ENCODE data around the gene GNAI2. TPM values are rescaled to one million over a fixed set of nuclear protein-coding genes. Genes with fewer than 3 reads are reported as not detected.

Gene GNAI2
- total RNA-seq, 1 experiment from 2014 or later = 185 TPM

GRCh38 chr3:50214824-50215223 lies 21.2 kb upstream of the GNAI2 start:
- TF ChIP-seq HMGA2 (CRISPR knock-in tag; IDR thresholded peaks at IDR 0.05) (no peak), ARID4B (CRISPR knock-in tag; IDR thresholded peaks at IDR 0.05; ENCODE audit: borderline replicate concordance) (no peak)
- no peak for ATAC-seq
- DNase-seq (ENCODE audit: low spot score) = no peak
- H3K36me3 Mint-ChIP-seq = no peaks in the 10 kb centered on the region
- ChIA-PET CTCF (interaction anchor here (1.3 to 17.1 kb wide), 5 partner anchors 10 to 50 kb away, joined by 3 to 604 read pairs (median 6); partner anchors contain the start of genes GNAT1 and SLC38A3), POLR2A (interaction anchor here (0.6 kb wide), 1 partner anchor 170 kb away, joined by 3 read pairs; no protein-coding TSS in a partner anchor)
- peaks cover 6% of the 10 kb centered on the region; the same call in 1 of the 2 replicates for H3K4me1 Mint-ChIP-seq
- H3K27ac Mint-ChIP-seq = no peak overlapping the region
- H3K9me3 Mint-ChIP-seq = no peaks in the 10 kb centered on the region
- no peak overlapping the region for H3K4me3 Mint-ChIP-seq
- H3K27me3 Mint-ChIP-seq (ENCODE audit: low read depth) = no peaks in the 10 kb centered on the region

GRCh38 chr3:50215529-50215928 lies 20.5 kb upstream of the GNAI2 start:
- peaks cover 6% of the 10 kb centered on the region; the same call in 1 of the 2 replicates for H3K4me1 Mint-ChIP-seq
- POLR2A ChIA-PET = no interaction called here
- no peaks in the 10 kb centered on the region for H3K36me3 Mint-ChIP-seq
- DNase-seq (ENCODE audit: low spot score) (no peak), ATAC-seq (no peak)
- no peaks in the 10 kb centered on the region for H3K27me3 Mint-ChIP-seq (ENCODE audit: low read depth)
- no peak overlapping the region for H3K4me3 Mint-ChIP-seq
- no peak for TF ChIP-seq TEAD1 (CRISPR knock-in tag; IDR thresholded peaks at IDR 0.05)
- TF ChIP-seq ZNF423 (CRISPR knock-in tag; IDR thresholded peaks at IDR 0.05) = no peak
- no peak for TF ChIP-seq SMAD4 (CRISPR knock-in tag; IDR thresholded peaks at IDR 0.05)
- no peak for TF ChIP-seq ZMAT4 (CRISPR knock-in tag; IDR thresholded peaks at IDR 0.05)
- TF ChIP-seq, protein P1, sequence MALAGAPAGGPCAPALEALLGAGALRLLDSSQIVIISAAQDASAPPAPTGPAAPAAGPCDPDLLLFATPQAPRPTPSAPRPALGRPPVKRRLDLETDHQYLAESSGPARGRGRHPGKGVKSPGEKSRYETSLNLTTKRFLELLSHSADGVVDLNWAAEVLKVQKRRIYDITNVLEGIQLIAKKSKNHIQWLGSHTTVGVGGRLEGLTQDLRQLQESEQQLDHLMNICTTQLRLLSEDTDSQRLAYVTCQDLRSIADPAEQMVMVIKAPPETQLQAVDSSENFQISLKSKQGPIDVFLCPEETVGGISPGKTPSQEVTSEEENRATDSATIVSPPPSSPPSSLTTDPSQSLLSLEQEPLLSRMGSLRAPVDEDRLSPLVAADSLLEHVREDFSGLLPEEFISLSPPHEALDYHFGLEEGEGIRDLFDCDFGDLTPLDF (CRISPR knock-in tag; IDR thresholded peaks at IDR 0.05) = no peak
- TF ChIP-seq CBFB (CRISPR knock-in tag; IDR thresholded peaks at IDR 0.05; ENCODE audit: low read depth) = no peak
- no peak for TF ChIP-seq IRF1 (CRISPR knock-in tag; IDR thresholded peaks at IDR 0.05)
- TF ChIP-seq HMGA2 (CRISPR knock-in tag; IDR thresholded peaks at IDR 0.05) = no peak
- TF ChIP-seq ZBTB43 (CRISPR knock-in tag; IDR thresholded peaks at IDR 0.05) = no peak
- no peak for TF ChIP-seq MAX (CRISPR knock-in tag; IDR thresholded peaks at IDR 0.05)
- TF ChIP-seq ZNF138 (CRISPR knock-in tag; conservative IDR thresholded peaks at IDR 0.05) = no peak
- no peaks in the 10 kb centered on the region for H3K9me3 Mint-ChIP-seq
- no peak overlapping the region for H3K27ac Mint-ChIP-seq
- CTCF ChIA-PET = interaction anchor here (0.7 to 17.1 kb wide), 11 partner anchors 9 to 54 kb away, joined by 3 to 604 read pairs (median 4); partner anchors contain the start of genes GNAT1 and SLC38A3

- Mint-ChIP-seq H3K4me1 (no peaks in the 10 kb centered on the region), H3K27ac (no peak overlapping the region), H3K9me3 (no peaks in the 10 kb centered on the region), H3K27me3 (ENCODE audit: low read depth) (no peaks in the 10 kb centered on the region), H3K4me3 (no peak overlapping the region), H3K36me3 (no peaks in the 10 kb centered on the region)
- ChIA-PET POLR2A (interaction anchor here (0.6 to 1.0 kb wide), 2 partner anchors 11 to 33 kb away, joined by 3 read pairs; no protein-coding TSS in a partner anchor), CTCF (interaction anchor here (0.6 to 17.1 kb wide), 8 partner anchors 8 to 104 kb away, joined by 3 to 604 read pairs (median 3); partner anchors contain the start of genes GNAT1 and SLC38A3)
- DNase-seq (ENCODE audit: low spot score) = no peak
- ATAC-seq = no peak
- TF ChIP-seq ZNF232 (CRISPR knock-in tag; IDR thresholded peaks at IDR 0.05) (no peak), MAX (CRISPR knock-in tag; IDR thresholded peaks at IDR 0.05) (no peak), E2F4 (CRISPR knock-in tag; IDR thresholded peaks at IDR 0.05; ENCODE audit: borderline replicate concordance, low read depth) (no peak), FOXK1 (CRISPR knock-in tag; IDR thresholded peaks at IDR 0.05) (no peak), HMGXB4 (CRISPR knock-in tag; IDR thresholded peaks at IDR 0.05) (no peak)
- TF ChIP-seq, protein P2, sequence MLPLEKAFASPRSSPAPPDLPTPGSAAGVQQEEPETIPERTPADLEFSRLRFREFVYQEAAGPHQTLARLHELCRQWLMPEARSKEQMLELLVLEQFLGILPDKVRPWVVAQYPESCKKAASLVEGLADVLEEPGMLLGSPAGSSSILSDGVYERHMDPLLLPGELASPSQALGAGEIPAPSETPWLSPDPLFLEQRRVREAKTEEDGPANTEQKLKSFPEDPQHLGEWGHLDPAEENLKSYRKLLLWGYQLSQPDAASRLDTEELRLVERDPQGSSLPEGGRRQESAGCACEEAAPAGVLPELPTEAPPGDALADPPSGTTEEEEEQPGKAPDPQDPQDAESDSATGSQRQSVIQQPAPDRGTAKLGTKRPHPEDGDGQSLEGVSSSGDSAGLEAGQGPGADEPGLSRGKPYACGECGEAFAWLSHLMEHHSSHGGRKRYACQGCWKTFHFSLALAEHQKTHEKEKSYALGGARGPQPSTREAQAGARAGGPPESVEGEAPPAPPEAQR (CRISPR knock-in tag; IDR thresholded peaks at IDR 0.05) = no peak
These were observed 18.3 kb upstream of the GNAI2 start for GRCh38 chr3:50217681-50218080.

All from WTC11 (cell line).